CD8-positive, alpha-beta memory T cell (primary cell): ENCODE data around the gene MYH9. TPM values are rescaled to one million over a fixed set of nuclear protein-coding genes. Genes with fewer than 3 reads are reported as not detected.

Experiments used
- CTCF ChIA-PET: fragments of 350-600 bp; sonication (Branson Sonifier 250); formaldehyde crosslinking; loops from one replicate; lab custom pipeline; 2021; ENCODE audit warnings: antibody characterized with exemption; lab: Charles Lee
- POLR2A ChIA-PET: fragments of 350-600 bp; sonication (Branson Sonifier 250); formaldehyde crosslinking; loops from one replicate; lab custom pipeline; 2021; ENCODE audit warnings: antibody characterized with exemption; lab: Charles Lee
- DNase-seq, 5 donors: peaks; one replicate each; pipeline versions ENCODE4 v3.0.0 to v3.0.0-alpha.2; 2020 to 2022; ENCODE audit warnings: mixed read lengths in 1 of 5
- H3K27ac ChIP-seq: one replicate; pipeline ENCODE4 v1.7.0; 2013; ENCODE audit warnings: low read depth, mild to moderate bottlenecking, low read length, moderate library complexity
- H3K27me3 ChIP-seq: 2 replicates; pipeline ENCODE4 v1.7.0; 2013; ENCODE audit warnings: low read length, mild to moderate bottlenecking; ENCODE audit not compliant: insufficient read depth, poor library complexity, severe bottlenecking
- H3K36me3 ChIP-seq: 2 replicates; pipeline ENCODE4 v1.7.0; 2013; ENCODE audit warnings: mild to moderate bottlenecking, low read length, moderate library complexity; ENCODE audit not compliant: insufficient read depth
- H3K4me1 ChIP-seq: 2 replicates; pipeline ENCODE4 v1.7.0; 2013; ENCODE audit warnings: mild to moderate bottlenecking, low read length, moderate library complexity; ENCODE audit not compliant: insufficient read depth
- H3K4me3 ChIP-seq: 2 replicates; pipeline ENCODE4 v1.7.0; 2013; ENCODE audit warnings: mild to moderate bottlenecking, low read length
- H3K9me3 ChIP-seq: 2 replicates; pipeline ENCODE4 v1.7.0; 2013; ENCODE audit warnings: mild to moderate bottlenecking, low read length
- H3K27ac Mint-ChIP-seq, 8 donors: one replicate each; pipeline ENCODE4 v1.8.0; 2020 to 2021; ENCODE audit warnings: mixed read lengths in 8 of 8, mild to moderate bottlenecking in 6 of 8, inconsistent platforms in 3 of 8, moderate library complexity in 3 of 8
- H3K27me3 Mint-ChIP-seq, 2 donors: one replicate each; pipeline ENCODE4 v1.8.0; 2020 to 2021; ENCODE audit warnings: mixed read lengths in 2 of 2, mild to moderate bottlenecking in 1 of 2, moderate library complexity in 1 of 2
- H3K36me3 Mint-ChIP-seq, 3 donors: one replicate each; pipeline ENCODE4 v1.8.0; 2020 to 2021; ENCODE audit warnings: mixed read lengths in 3 of 3, inconsistent platforms in 1 of 3, mild to moderate bottlenecking in 1 of 3
- H3K4me1 Mint-ChIP-seq, 3 donors: one replicate each; pipeline ENCODE4 v1.8.0; 2020 to 2021; ENCODE audit warnings: mixed read lengths in 3 of 3, inconsistent platforms in 1 of 3, mild to moderate bottlenecking in 1 of 3
- H3K4me3 Mint-ChIP-seq, 7 donors: one replicate each; pipeline ENCODE4 v1.8.0; 2020 to 2021; ENCODE audit warnings: mixed read lengths in 7 of 7, mild to moderate bottlenecking in 6 of 7, moderate library complexity in 4 of 7, inconsistent platforms in 2 of 7
- H3K9me3 Mint-ChIP-seq, 5 donors: one replicate each; pipeline ENCODE4 v1.8.0; 2020 to 2022; ENCODE audit warnings: mixed read lengths in 5 of 5, mild to moderate bottlenecking in 3 of 5, moderate library complexity in 2 of 5, inconsistent platforms in 1 of 5
- polyA plus RNA-seq: library from polyadenylated mRNA; unstranded; fragments of 300-500 nt; fragmentation: Illumina TruSeq; gene quantifications from one replicate; pipeline ENCODE4 v1.2.3, GENCODE V29; 2021
- total RNA-seq, 2 experiments: library from RNA; stranded (reverse); gene quantifications; one replicate each; pipeline ENCODE4 v1.2.3, GENCODE V29; 2021

MYH9 gene
- total and polyA plus RNA-seq, 3 experiments from 2014 or later, result 425 to 684 (median 680) TPM

GRCh38 chr22:36375071-36375980, 12.4 kb downstream of the MYH9 start:
- Mint-ChIP-seq H3K4me3 (peak overlapping the region; percentile 62 to 84 (median 74)), H3K27ac (peak overlapping the region; percentile 91 to 99 (median 96)), H3K9me3 (no peaks in the 10 kb centered on the region), H3K27me3 (no peaks in the 10 kb centered on the region), H3K4me1 (peaks cover 90 to 97% (median 94%) of the 10 kb centered on the region in 3 donors), H3K36me3 (peaks cover 0 to 58% (median 1%) of the 10 kb centered on the region in 3 donors)
- Histone ChIP-seq H3K9me3 (no peaks in the 10 kb centered on the region), H3K4me1 (peaks cover 99% of the 10 kb centered on the region), H3K36me3 (peaks cover 4% of the 10 kb centered on the region), H3K27ac (peak overlapping the region; percentile 2), H3K27me3 (no peaks in the 10 kb centered on the region), H3K4me3 (peak overlapping the region; percentile 22)
- DNase-seq, result peak in 2 of 5 donors; percentile 10 to 27
- POLR2A ChIA-PET, result interaction anchor here (1.4 to 6.2 kb wide), 5 partner anchors 10 to 42 kb away, joined by 3 to 64 read pairs (median 40); partner anchors contain the start of gene MYH9
- CTCF ChIA-PET, result interaction anchor here (1.5 to 5.1 kb wide), 7 partner anchors 8 to 76 kb away, joined by 3 to 32 read pairs (median 8); no protein-coding TSS in a partner anchor

GRCh38 chr22:36374603-36375024, 13.2 kb downstream of the MYH9 start:
- Mint-ChIP-seq H3K27me3 (no peaks in the 10 kb centered on the region), H3K9me3 (no peaks in the 10 kb centered on the region), H3K36me3 (peaks cover 0 to 56% (median 1%) of the 10 kb centered on the region in 3 donors), H3K4me3 (peak overlapping the region; percentile 62 to 84 (median 74)), H3K4me1 (peaks cover 91 to 97% (median 94%) of the 10 kb centered on the region in 3 donors), H3K27ac (peak overlapping the region; percentile 90 to 99 (median 95))
- H3K4me3 ChIP-seq, result peak overlapping the region; percentile 22
- peak in 3 of 5 donors; percentile 6 to 66 (median 34) for DNase-seq
- peaks cover 4% of the 10 kb centered on the region for H3K36me3 ChIP-seq
- H3K4me1 ChIP-seq, result peaks cover 99% of the 10 kb centered on the region
- peak overlapping the region; percentile 2 for H3K27ac ChIP-seq
- ChIA-PET CTCF (interaction anchor here (1.6 kb wide), 1 partner anchor 42 kb away, joined by 3 read pairs; no protein-coding TSS in a partner anchor), POLR2A (interaction anchor here (0.7 to 6.2 kb wide), 4 partner anchors 12 to 85 kb away, joined by 3 to 64 read pairs (median 32); partner anchors contain the start of gene MYH9)
- H3K9me3 ChIP-seq, result no peaks in the 10 kb centered on the region
- no peaks in the 10 kb centered on the region for H3K27me3 ChIP-seq

- Mint-ChIP-seq H3K27ac (peak overlapping the region; percentile 90 to 100 (median 98)), H3K4me1 (peaks cover 90 to 97% (median 94%) of the 10 kb centered on the region in 3 donors), H3K27me3 (peaks cover 0 to 2% of the 10 kb centered on the region in 2 donors), H3K36me3 (peaks cover 0 to 51% (median 3%) of the 10 kb centered on the region in 3 donors), H3K4me3 (peak overlapping the region; percentile 64 to 96 (median 89)), H3K9me3 (no peaks in the 10 kb centered on the region)
- ChIA-PET POLR2A (interaction anchor here (0.6 to 4.5 kb wide), 3 partner anchors 8 to 13 kb away, joined by 3 to 31 read pairs (median 6); no protein-coding TSS in a partner anchor), CTCF (interaction anchor here (2.4 kb wide), 1 partner anchor 39 kb away, joined by 7 read pairs; no protein-coding TSS in a partner anchor)
- H3K4me3 ChIP-seq, result peak overlapping the region; percentile 5
- H3K4me1 ChIP-seq, result peaks cover 99% of the 10 kb centered on the region
- H3K27ac ChIP-seq, result peak overlapping the region; percentile 17
- H3K27me3 ChIP-seq, result no peaks in the 10 kb centered on the region
- peak in 2 of 5 donors; percentile 9 to 45 for DNase-seq
- H3K9me3 ChIP-seq, result no peaks in the 10 kb centered on the region
- H3K36me3 ChIP-seq, result peaks cover 4% of the 10 kb centered on the region
These were observed 14.5 kb downstream of the MYH9 start for GRCh38 chr22:36373258-36373579.

GRCh38 chr22:36371920-36372319, 15.8 kb downstream of the MYH9 start:
- POLR2A ChIA-PET, result interaction anchor here (0.6 to 4.5 kb wide), 7 partner anchors 13 to 872 kb away, joined by 3 to 31 read pairs (median 3); partner anchors contain the start of genes MYH9 and RAC2
- Mint-ChIP-seq H3K4me3 (peak overlapping the region; percentile 83 to 96 (median 89)), H3K4me1 (peaks cover 90 to 97% (median 94%) of the 10 kb centered on the region in 3 donors), H3K27ac (peak overlapping the region; percentile 85 to 100 (median 98)), H3K27me3 (peaks cover 0 to 2% of the 10 kb centered on the region in 2 donors), H3K36me3 (peaks cover 0 to 48% (median 3%) of the 10 kb centered on the region in 3 donors), H3K9me3 (no peaks in the 10 kb centered on the region)
- Histone ChIP-seq H3K27me3 (no peaks in the 10 kb centered on the region), H3K4me1 (peaks cover 99% of the 10 kb centered on the region), H3K9me3 (no peaks in the 10 kb centered on the region), H3K4me3 (peak overlapping the region; percentile 29), H3K27ac (no peak overlapping the region), H3K36me3 (peaks cover 11% of the 10 kb centered on the region)
- DNase-seq, result no peak
- CTCF ChIA-PET, result interaction anchor here (1.2 to 3.4 kb wide), 6 partner anchors 13 to 98 kb away, joined by 3 to 16 read pairs (median 7); no protein-coding TSS in a partner anchor

GRCh38 chr22:36369922-36370791, 17.6 kb downstream of the MYH9 start:
- H3K27me3 Mint-ChIP-seq, result peaks cover 0 to 4% of the 10 kb centered on the region in 2 donors
- H3K4me1 ChIP-seq, result peaks cover 100% of the 10 kb centered on the region
- H3K4me3 Mint-ChIP-seq, result peak overlapping the region; percentile 83 to 96 (median 89)
- peak overlapping the region; percentile 38 for H3K27ac ChIP-seq
- H3K9me3 Mint-ChIP-seq, result no peaks in the 10 kb centered on the region
- peaks cover 88 to 98% (median 97%) of the 10 kb centered on the region in 3 donors for H3K4me1 Mint-ChIP-seq
- H3K27ac Mint-ChIP-seq, result peak overlapping the region; percentile 85 to 100 (median 98)
- POLR2A ChIA-PET, result interaction anchor here (0.6 to 4.5 kb wide), 9 partner anchors 9 to 82 kb away, joined by 3 to 31 read pairs (median 4); no protein-coding TSS in a partner anchor
- peak overlapping the region; percentile 23 for H3K4me3 ChIP-seq
- CTCF ChIA-PET, result interaction anchor here (1.2 to 3.4 kb wide), 10 partner anchors 9 to 101 kb away, joined by 3 to 16 read pairs (median 6); no protein-coding TSS in a partner anchor
- peaks cover 4 to 49% (median 5%) of the 10 kb centered on the region in 3 donors for H3K36me3 Mint-ChIP-seq
- no peaks in the 10 kb centered on the region for H3K27me3 ChIP-seq
- DNase-seq, result peak in 1 of 5 donors; percentile 53
- no peaks in the 10 kb centered on the region for H3K9me3 ChIP-seq
- H3K36me3 ChIP-seq, result peaks cover 15% of the 10 kb centered on the region

- Histone ChIP-seq H3K4me1 (peaks cover 100% of the 10 kb centered on the region), H3K9me3 (no peaks in the 10 kb centered on the region), H3K36me3 (peaks cover 11% of the 10 kb centered on the region), H3K4me3 (peak overlapping the region; percentile 23), H3K27ac (peak overlapping the region; percentile 38), H3K27me3 (no peaks in the 10 kb centered on the region)
- Mint-ChIP-seq H3K4me3 (peak overlapping the region; percentile 83 to 96 (median 89)), H3K9me3 (no peaks in the 10 kb centered on the region), H3K36me3 (peaks cover 4 to 47% (median 5%) of the 10 kb centered on the region in 3 donors), H3K4me1 (peaks cover 89 to 99% (median 98%) of the 10 kb centered on the region in 3 donors), H3K27me3 (peaks cover 0 to 6% of the 10 kb centered on the region in 2 donors), H3K27ac (peak overlapping the region; percentile 85 to 99 (median 98))
- ChIA-PET CTCF (interaction anchor here (1.3 to 3.4 kb wide), 8 partner anchors 9 to 102 kb away, joined by 3 to 16 read pairs (median 6); no protein-coding TSS in a partner anchor), POLR2A (interaction anchor here (0.6 to 4.5 kb wide), 6 partner anchors 10 to 37 kb away, joined by 3 to 31 read pairs (median 10); no protein-coding TSS in a partner anchor)
- peak in 2 of 5 donors; percentile 43 to 64 for DNase-seq
These were observed 18.5 kb downstream of the MYH9 start for GRCh38 chr22:36369004-36369921.
